ENCODE measurements around the gene SLC25A18. TPM values are rescaled to one million over a fixed set of nuclear protein-coding genes. Genes with fewer than 3 reads are reported as not detected.
A peak's percentile ranks its signal among the peaks of the same experiment; 100 is the strongest.

Gene SLC25A18
- total and polyA plus RNA-seq, 10 of the 15 experiments (the other 5 are each of a cell fraction or from before 2014, with no cell fraction given) = 0.03 to 0.09 TPM; not detected in 8

GRCh38 chr22:17540481-17540880 lies 22.8 kb upstream of the SLC25A18 start:
- H3K4me1 ChIP-seq (ENCODE audit: control insufficient read depth, insufficient read depth, low read length) = no peaks in the 10 kb centered on the region
- FAIRE-seq = no peak
- in situ Hi-C loops (cut with MboI) = no loop called here
- no peaks in the 10 kb centered on the region for H3K36me3 ChIP-seq (ENCODE audit: control insufficient read depth in 2 of 2, insufficient read depth in 2 of 2, low read length in 1 of 2)
- H3K27ac ChIP-seq (ENCODE audit: control insufficient read depth, insufficient read depth) = no peak overlapping the region
- H3K79me2 ChIP-seq (ENCODE audit: control insufficient read depth, insufficient read depth, low read length) = no peaks in the 10 kb centered on the region
- ATAC-seq = no peak
- SMC1A ChIA-PET (ENCODE audit: uncharacterized antibody, unreplicated experiment) = no interaction called here
- H2AFZ ChIP-seq (ENCODE audit: control insufficient read depth, low read depth, low read length) = no peak overlapping the region
- no peak overlapping the region for H3K4me2 ChIP-seq (ENCODE audit: control insufficient read depth, insufficient read depth)
- no peak overlapping the region for H3K9ac ChIP-seq (ENCODE audit: control insufficient read depth, insufficient read depth, low read length)
- POLR2A ChIA-PET = interaction anchor here (0.9 kb wide), 1 partner anchor 39 kb away, joined by 4 read pairs; no protein-coding TSS in a partner anchor
- WGBS (ENCODE audit: insufficient coverage, insufficient replicate concordance, low lambda C conversion rate, missing lambda C conversion rate) = 77% methylated on average over 15 of the region's 15 CpGs
- RAD21 ChIA-PET (ENCODE audit: unreplicated experiment) = no interaction called here
- H3K4me3 ChIP-seq = no peak overlapping the region
- BruUV-seq (replicated peaks) = no TSS peak
- intact Hi-C loops (cut with micrococcal nuclease; ENCODE audit: unreplicated experiment) = no loop called here
- TF ChIP-seq CEBPZ (IDR thresholded peaks at IDR 0.05; ENCODE audit: low read depth, low read length) (no peak), CTCF (IDR thresholded peaks at IDR 0.05 in 2 of 3, conservative IDR thresholded peaks at IDR 0.05 in 1 of 3; ENCODE audit: control insufficient read depth in 2 of 3, extremely low read depth in 1 of 3, insufficient read depth in 1 of 3, low read depth in 3 of 3, low read length in 3 of 3) (peak in 2 of 3 experiments; percentile 21 to 32; a peak in 1 of 6 replicates)
- CTCF ChIA-PET = interaction anchor here (1.2 kb wide), 1 partner anchor 13 kb away, joined by 4 read pairs; no protein-coding TSS in a partner anchor
- no peaks in the 10 kb centered on the region; a peak in 1 of 4 replicates for H3K27me3 ChIP-seq (replicated peaks in 1 of 2; ENCODE audit: control insufficient read depth in 2 of 2, insufficient read depth in 2 of 2, low read length in 1 of 2)
- no peaks in the 10 kb centered on the region for H4K20me1 ChIP-seq (ENCODE audit: control insufficient read depth, insufficient read depth)
- H3K9me3 ChIP-seq (replicated peaks; ENCODE audit: control insufficient read depth, insufficient read depth, low read length) = no peaks in the 10 kb centered on the region
- no peak for DNase-seq (ENCODE audit: low read depth, low spot score)
